Testis (tissue), 3 donors: ENCODE data around the gene SMIM3. TPM values are rescaled to one million over a fixed set of nuclear protein-coding genes. Genes with fewer than 3 reads are reported as not detected.
"Not testable (repeated sequence)": the region's sequence is repeated elsewhere in the genome, so short reads cannot be mapped to it uniquely, and the experiment has no call there.

Source experiments
- DNase-seq: peaks from one replicate; pipeline ENCODE4 v3.0.0-alpha.2; 2019
- H3K27ac ChIP-seq, 2 donors: fragments of 200-600 bp; sonication (generic); one replicate each; pipeline ENCODE4 v1.5.1; 2019
- H3K27me3 ChIP-seq: fragments of 200-600 bp; sonication (generic); one replicate; pipeline ENCODE4 v1.5.1; 2019
- H3K36me3 ChIP-seq: fragments of 200-600 bp; sonication (generic); one replicate; pipeline ENCODE4 v1.5.1; 2017; ENCODE audit warnings: low read depth; ENCODE audit errors: missing control alignments
- H3K4me1 ChIP-seq: fragments of 200-600 bp; sonication (generic); one replicate; pipeline ENCODE4 v1.5.1; 2019
- H3K4me3 ChIP-seq, 2 donors: fragments of 200-600 bp; sonication (generic); one replicate each; pipeline ENCODE4 v1.5.1; 2017 to 2019
- H3K9me3 ChIP-seq: fragments of 200-600 bp; sonication (generic); one replicate; pipeline ENCODE4 v1.5.1; 2017
- POLR2A ChIP-seq: fragments of 450-650 bp; IDR thresholded peaks from one replicate; pipeline ENCODE4 v1.6.1; 2017; ENCODE audit warnings: antibody characterized with exemption, mild to moderate bottlenecking, moderate library complexity
- WGBS, 2 donors: methylation state at CpG; one replicate each; pipeline ENCODE4 v1.1.5; 2018; 5-methylcytosine and 5-hydroxymethylcytosine counted together
- intact Hi-C: fragments of 100-400 bp; cut with DNase I; formaldehyde crosslinking; loops from one replicate; pipeline ENCODE4 v1.15.1; 2023; ENCODE audit warnings: low total_unique reads
- polyA plus RNA-seq: library from polyadenylated mRNA; stranded (reverse); fragments of 350-450 nt; fragmentation: Illumina TruSeq; extraction: RNeasy Lipid Tissue Mini Kit (QIAGEN cat#74804); gene quantifications from one replicate; pipeline ENCODE4 v1.2.3, GENCODE V29; 2014; ENCODE audit warnings: low read depth, low replicate concordance; ENCODE audit not compliant: insufficient read depth
- total RNA-seq, 2 donors: library from RNA; depleted of rRNA; stranded (reverse); fragments of >200 nt; gene quantifications; one replicate each; pipeline ENCODE4 v1.2.3, GENCODE V29; 2016
- TF ChIP-seq, protein P1 (sequence below), 3 experiments: fragments of 450-650 bp in 2 of 3; fragments of 200-600 bp in 1 of 3; sonication (generic) in 1 of 3; IDR thresholded peaks; one replicate each; pipeline ENCODE4 v1.5.1; 2016 to 2019; ENCODE audit warnings: antibody characterized with exemption in 3 of 3, mild to moderate bottlenecking in 2 of 3, moderate library complexity in 1 of 3

Gene SMIM3
- total and polyA plus RNA-seq, 3 donors from 2014 or later, result 8.1 to 8.8 (median 8.7) TPM

GRCh38 chr5:150788977-150789376, 10.4 kb downstream of the SMIM3 start:
- Histone ChIP-seq H3K36me3 (no peaks in the 10 kb centered on the region), H3K4me1 (peaks cover 4% of the 10 kb centered on the region), H3K27me3 (no peaks in the 10 kb centered on the region), H3K9me3 (no peaks in the 10 kb centered on the region), H3K4me3 (no peak overlapping the region), H3K27ac (no peak overlapping the region)
- TF ChIP-seq POLR2A, result no peak
- TF ChIP-seq, protein P1, sequence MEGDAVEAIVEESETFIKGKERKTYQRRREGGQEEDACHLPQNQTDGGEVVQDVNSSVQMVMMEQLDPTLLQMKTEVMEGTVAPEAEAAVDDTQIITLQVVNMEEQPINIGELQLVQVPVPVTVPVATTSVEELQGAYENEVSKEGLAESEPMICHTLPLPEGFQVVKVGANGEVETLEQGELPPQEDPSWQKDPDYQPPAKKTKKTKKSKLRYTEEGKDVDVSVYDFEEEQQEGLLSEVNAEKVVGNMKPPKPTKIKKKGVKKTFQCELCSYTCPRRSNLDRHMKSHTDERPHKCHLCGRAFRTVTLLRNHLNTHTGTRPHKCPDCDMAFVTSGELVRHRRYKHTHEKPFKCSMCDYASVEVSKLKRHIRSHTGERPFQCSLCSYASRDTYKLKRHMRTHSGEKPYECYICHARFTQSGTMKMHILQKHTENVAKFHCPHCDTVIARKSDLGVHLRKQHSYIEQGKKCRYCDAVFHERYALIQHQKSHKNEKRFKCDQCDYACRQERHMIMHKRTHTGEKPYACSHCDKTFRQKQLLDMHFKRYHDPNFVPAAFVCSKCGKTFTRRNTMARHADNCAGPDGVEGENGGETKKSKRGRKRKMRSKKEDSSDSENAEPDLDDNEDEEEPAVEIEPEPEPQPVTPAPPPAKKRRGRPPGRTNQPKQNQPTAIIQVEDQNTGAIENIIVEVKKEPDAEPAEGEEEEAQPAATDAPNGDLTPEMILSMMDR (IDR thresholded peaks at IDR 0.05), result no peak
- no peak for DNase-seq
- intact Hi-C loops, result no loop called here

- DNase-seq, result no peak
- no peaks in the 10 kb centered on the region for H3K36me3 ChIP-seq
- H3K4me1 ChIP-seq, result peaks cover 4% of the 10 kb centered on the region
- H3K9me3 ChIP-seq, result no peaks in the 10 kb centered on the region
- no peak for TF ChIP-seq POLR2A
- TF ChIP-seq, protein P1 (IDR thresholded peaks at IDR 0.05), result no peak
- 56 to 60% methylated on average over 6 of the region's 6 CpGs for WGBS, 2 donors
- H3K27ac ChIP-seq, result no peak overlapping the region
- intact Hi-C loops, result no loop called here
- H3K27me3 ChIP-seq, result no peaks in the 10 kb centered on the region
- no peak overlapping the region for H3K4me3 ChIP-seq
Observed at GRCh38 chr5:150789450-150789849, 10.9 kb downstream of the SMIM3 start.

DNA sequence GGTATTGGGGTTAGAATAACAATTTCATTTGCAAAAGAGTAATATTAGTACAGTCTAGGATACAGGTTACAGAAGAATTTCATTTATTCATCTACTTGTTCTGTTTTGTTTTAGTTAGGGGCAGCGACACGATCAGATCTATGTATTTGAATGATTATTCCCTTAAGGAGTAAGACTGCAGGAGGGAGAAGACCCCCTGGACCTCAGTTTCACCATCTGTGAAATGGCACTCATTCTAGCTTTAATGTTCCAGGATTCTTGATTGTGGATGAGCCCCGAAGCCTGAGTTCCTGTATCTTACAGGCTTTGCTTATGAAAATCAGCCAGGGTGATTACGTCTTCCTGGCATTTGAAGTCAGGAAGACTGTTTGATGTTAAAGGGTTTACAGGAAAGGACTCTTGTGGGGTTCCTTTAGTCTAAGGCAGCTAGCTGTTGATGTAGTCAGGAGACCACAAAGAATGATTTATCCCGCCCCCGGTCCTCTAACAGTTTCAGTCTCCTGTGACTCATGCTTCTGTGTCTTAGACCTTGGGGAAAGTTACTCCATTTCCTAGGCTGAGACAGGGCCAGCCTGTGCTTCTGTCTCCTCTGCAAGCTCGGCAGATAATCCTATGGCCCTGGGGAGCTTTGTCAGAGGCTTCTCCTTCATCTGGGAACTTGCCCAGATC, 11.5 kb downstream of the SMIM3 start:
- Histone ChIP-seq H3K27me3 (no peaks in the 10 kb centered on the region), H3K27ac (no peak overlapping the region), H3K9me3 (no peaks in the 10 kb centered on the region), H3K36me3 (no peaks in the 10 kb centered on the region), H3K4me1 (peaks cover 4% of the 10 kb centered on the region), H3K4me3 (no peak overlapping the region)
- TF ChIP-seq POLR2A, result no peak
- TF ChIP-seq, protein P1 (IDR thresholded peaks at IDR 0.05), result no peak
- 57 to 65% methylated on average over 7 of the region's 7 CpGs for WGBS, 2 donors
- DNase-seq, result peak; percentile 37
- intact Hi-C loops, result no loop called here

GRCh38 chr5:150791536-150791935, 13.0 kb downstream of the SMIM3 start:
- intact Hi-C loops, result no loop called here
- no peaks in the 10 kb centered on the region for H3K36me3 ChIP-seq
- H3K27ac ChIP-seq, result no peak overlapping the region
- no peaks in the 10 kb centered on the region for H3K27me3 ChIP-seq
- no peak for DNase-seq
- H3K4me1 ChIP-seq, result peaks cover 4% of the 10 kb centered on the region
- no peak overlapping the region for H3K4me3 ChIP-seq
- H3K9me3 ChIP-seq, result no peaks in the 10 kb centered on the region
- TF ChIP-seq, protein P1 (IDR thresholded peaks at IDR 0.05), result no peak
- no peak for TF ChIP-seq POLR2A

DNA sequence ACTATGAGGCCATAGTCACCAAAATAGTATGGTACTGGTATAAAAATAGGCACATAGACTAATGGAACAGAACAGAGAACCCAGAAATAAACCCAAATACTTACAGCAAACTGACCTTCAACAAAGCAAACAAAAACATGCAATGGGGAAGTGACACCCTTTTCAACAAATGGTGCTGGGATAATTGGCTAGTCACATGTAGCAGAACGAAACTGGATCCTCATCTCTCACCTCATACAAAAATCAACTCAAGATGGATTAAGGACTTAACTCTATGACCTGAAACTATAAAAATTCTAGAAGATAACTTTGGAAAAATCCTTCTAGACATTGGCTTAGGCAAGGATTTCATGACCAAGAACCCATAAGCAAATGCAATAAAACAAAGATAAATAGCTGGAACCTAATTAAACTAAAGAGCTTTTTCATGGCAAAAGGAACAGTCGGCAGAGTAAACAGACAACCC, 14.9 kb downstream of the SMIM3 start:
- H3K9me3 ChIP-seq, H3K27me3 ChIP-seq, DNase-seq, intact Hi-C loops, H3K4me3 ChIP-seq, H3K27ac ChIP-seq, H3K36me3 ChIP-seq, H3K4me1 ChIP-seq: not testable (repeated sequence)
- 87 to 93% methylated on average over 2 of the region's 2 CpGs for WGBS, 2 donors
